Left colon (tissue), 2 donors: Measurements from ENCODE around the gene SAP30BP. TPM values are rescaled to one million over a fixed set of nuclear protein-coding genes. Genes with fewer than 3 reads are reported as not detected.
"Not testable (repeated sequence)": the region's sequence is repeated elsewhere in the genome, so short reads cannot be mapped to it uniquely, and the experiment has no call there.

Experiments
- ATAC-seq: fragments of 200-7000 bp; cut with Tn5 transposase; one replicate; pipeline ENCODE4 v1.9.1; 2020; ENCODE audit warnings: mild to moderate bottlenecking, moderate library complexity
- DNase-seq, 2 donors: peaks; one replicate each; pipeline ENCODE4 v3.0.0-alpha.2; 2020
- intact Hi-C, 2 donors: fragments of 100-400 bp; cut with DNase I in 1 of 2; cut with micrococcal nuclease in 1 of 2; formaldehyde crosslinking; loops; one replicate each; pipeline versions ENCODE4 v1.11.2 to v1.14.0; 2022; cut with DNase I, micrococcal nuclease
- total RNA-seq, 2 donors: library from RNA; stranded (reverse); fragmentation: NEBNext Ultra II Directional; extraction: Animal tissue kit (Norgen Biotek cat#: 25700); gene quantifications; one replicate each; pipeline ENCODE4 v1.2.1, GENCODE V29; 2021
- donor health status: DM: no; HTN: no; CAD: no.
- donor health status: DM: yes; HTN: yes; CAD: no.

The SAP30BP gene
- total RNA-seq, 2 donors from 2014 or later, result 72.1 to 72.5 TPM

DNA sequence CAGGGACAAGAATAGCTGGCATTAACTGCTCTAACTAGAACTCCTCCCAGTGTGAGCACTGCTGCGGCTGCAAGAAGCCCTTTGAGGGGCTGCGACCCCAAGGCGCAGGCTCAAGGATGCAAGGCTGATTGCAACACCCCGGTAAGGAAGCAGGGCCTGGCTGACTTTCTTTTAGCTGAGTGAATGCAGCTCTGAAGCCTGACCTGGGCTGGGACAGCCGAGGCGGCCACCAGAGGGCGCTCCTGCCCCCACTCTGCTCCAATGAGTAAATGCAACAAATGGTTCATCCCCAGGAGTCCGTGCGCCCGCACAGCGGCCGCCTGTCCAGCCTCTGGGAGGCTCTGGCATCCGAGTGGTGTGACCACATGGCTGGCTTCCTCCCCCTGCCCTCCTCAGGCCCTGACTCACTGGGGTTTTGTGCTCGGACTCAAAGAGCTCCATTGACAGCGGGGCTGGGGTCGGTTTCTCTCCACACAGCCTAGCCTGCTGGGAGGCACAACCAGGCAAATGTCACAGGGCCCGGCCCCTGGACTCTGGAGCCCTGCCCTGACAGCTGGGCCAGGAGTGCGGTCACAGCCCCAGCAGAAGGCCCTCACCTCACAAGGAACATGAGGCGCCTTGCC, 34.2 kb upstream of the SAP30BP start, which contains the start of gene SMIM5:
TSS of gene SMIM5 (plus strand) at position 572 of the 623 bp plus-strand sequence. CDS start 6,768 bp downstream, outside the sequence.
- intact Hi-C loops, result no loop called here
- peak; percentile 84 to 91 for DNase-seq

DNA sequence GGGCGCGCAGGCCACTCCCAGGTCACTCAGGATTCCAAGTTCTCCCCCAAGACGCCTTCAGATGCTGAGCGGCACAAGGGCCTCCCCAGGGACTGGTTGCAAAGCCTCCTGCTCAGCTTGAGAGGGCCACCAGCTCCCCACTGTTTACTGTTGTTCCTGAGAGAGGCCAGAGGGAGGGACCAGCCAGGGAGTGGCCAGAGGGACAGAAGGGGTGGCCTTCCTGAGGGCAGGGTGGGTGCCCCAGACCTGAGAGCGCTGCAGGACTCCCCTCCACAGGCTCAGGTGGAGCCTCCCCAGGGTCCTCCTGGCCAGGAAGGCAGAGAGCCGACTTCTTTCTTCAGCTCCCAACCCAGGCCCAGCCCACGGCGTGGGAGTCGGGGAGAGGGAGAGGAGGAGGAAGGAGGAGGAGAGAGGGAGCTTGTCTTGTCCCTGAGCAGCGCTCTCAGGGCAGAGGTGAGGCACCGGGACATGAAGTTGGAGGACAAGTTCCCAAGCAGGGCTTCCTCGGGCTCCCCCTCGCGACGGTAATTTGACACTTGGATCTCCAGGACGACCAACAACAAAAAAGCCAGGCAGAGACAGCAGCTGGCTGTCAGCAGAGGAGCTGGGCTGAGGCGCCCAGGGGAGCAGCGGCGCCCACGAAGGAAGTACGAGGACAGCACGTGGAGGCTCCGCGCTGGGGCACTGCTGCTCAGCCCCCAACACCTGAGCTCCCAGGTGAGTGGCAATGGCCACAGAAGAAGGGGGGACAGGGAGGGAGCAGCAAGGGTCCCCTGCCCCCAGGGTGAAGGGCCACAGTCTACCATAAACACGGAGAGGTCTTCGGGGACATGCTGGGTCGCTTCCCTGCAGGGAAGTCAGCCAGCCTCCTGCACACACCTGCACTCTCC, 33.4 kb upstream of the SAP30BP start:
- ATAC-seq (peak; percentile 60), DNase-seq (peak; percentile 89 to 94)
- intact Hi-C loops, result loop anchor here in 1 of 2 donors (2.0 kb wide), 1 partner anchor 113 kb away; no protein-coding TSS in a partner anchor

More for the DNA sequence above, 34.2 kb upstream of the SAP30BP start, which contains the start of gene SMIM5:
- ATAC-seq, result peak; percentile 59

DNA sequence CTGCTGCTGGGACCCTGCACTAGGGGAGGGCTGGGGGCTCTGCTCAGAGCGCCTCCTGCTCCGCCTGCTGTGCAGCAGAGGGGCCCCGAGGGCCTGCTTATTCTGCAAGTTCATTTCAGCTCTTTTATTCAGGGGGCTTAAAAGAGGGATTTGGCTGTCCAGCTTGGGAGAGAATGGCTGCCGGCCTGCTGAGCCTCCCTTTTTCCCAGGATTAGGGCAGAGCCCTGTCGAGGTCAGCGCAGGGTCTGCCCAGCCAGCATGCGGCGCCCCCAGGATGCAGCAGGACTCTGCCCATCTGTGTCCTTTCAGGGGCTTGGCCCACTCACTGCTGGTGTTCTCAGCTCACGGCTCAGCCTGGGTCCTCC, 32.8 kb upstream of the SAP30BP start:
- intact Hi-C loops, result loop anchor here in 1 of 2 donors (2.0 kb wide), 1 partner anchor 112 kb away; no protein-coding TSS in a partner anchor
- DNase-seq (no peak), ATAC-seq (no peak)

DNA sequence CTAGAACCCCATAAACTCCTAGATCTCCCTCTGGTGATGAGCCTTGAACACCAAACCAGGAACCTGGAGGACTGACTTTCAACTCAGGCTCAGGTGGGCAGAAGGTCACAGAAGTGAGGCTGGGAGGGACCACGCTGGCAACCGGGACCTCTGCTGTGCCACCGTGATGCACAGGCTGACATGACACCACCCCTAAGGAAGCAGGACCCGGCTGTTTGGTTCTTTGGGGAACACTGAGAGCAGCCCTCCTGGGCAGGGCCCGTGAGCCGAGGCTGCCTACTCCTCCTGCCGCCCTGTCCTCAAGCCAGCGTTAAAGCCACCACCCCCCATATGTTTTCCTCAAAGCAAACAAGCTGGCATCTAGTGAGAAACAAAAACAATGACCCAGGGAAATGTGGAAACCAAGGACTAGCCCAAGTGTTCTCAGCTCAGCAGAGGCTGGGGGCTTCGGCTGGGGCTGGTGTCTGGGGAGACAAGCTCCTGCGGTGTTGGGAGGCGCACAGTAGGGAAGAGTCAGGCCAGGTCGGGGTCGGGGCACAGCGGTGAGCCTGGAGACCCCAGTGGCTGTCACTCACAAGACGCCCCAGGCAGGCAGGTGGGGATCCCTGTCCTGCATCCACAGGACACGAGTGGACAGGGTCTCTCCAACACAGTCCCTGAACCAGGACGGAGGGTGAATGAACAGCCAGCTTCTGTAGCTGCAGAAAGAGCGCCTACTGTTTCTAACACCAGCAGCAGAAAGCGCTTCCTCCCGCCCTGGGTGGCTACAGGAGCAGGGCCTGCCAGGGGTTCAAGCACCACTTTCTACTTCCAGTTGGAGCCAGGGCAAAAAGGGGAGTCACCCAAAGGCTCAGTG, 32.2 kb upstream of the SAP30BP start:
- intact Hi-C loops, result loop anchor here in 1 of 2 donors (2.0 kb wide), 1 partner anchor 112 kb away; no protein-coding TSS in a partner anchor

DNA sequence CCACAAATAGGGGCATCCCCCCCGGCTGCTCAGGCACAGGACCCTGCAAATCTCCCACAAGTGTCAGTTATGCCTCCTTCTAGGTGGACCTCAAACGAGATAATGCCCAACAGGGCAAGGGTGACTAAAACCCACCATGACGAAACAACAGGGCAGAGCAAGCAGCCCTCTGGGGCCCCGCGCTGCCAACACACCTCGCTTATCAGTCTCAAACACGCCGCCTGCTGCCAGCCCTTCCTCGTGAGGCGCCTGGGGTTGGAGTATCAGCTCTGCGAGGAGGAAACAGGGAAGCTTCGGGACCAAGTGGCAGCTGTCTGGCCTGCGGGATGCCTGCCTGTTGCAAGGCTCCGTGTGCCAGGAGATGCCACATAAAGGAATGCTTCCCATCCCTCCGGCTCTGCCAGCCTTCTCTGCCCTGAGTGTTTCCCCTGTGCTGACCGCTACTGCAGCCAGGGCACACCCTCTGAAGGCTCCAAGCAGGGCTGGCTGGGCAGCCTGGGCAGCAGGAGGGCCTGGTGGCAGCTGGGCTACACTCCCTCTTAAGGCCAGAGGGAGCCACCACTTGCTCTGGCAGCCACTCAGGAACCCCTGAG, 31.4 kb upstream of the SAP30BP start:
- ATAC-seq, result peak; percentile 51
- intact Hi-C loops, result loop anchor here in 1 of 2 donors (2.0 kb wide), 1 partner anchor 111 kb away; no protein-coding TSS in a partner anchor
- peak; percentile 69 to 75 for DNase-seq

More for the DNA sequence above, 32.2 kb upstream of the SAP30BP start:
- ATAC-seq, result no peak
- DNase-seq, result no peak

DNA sequence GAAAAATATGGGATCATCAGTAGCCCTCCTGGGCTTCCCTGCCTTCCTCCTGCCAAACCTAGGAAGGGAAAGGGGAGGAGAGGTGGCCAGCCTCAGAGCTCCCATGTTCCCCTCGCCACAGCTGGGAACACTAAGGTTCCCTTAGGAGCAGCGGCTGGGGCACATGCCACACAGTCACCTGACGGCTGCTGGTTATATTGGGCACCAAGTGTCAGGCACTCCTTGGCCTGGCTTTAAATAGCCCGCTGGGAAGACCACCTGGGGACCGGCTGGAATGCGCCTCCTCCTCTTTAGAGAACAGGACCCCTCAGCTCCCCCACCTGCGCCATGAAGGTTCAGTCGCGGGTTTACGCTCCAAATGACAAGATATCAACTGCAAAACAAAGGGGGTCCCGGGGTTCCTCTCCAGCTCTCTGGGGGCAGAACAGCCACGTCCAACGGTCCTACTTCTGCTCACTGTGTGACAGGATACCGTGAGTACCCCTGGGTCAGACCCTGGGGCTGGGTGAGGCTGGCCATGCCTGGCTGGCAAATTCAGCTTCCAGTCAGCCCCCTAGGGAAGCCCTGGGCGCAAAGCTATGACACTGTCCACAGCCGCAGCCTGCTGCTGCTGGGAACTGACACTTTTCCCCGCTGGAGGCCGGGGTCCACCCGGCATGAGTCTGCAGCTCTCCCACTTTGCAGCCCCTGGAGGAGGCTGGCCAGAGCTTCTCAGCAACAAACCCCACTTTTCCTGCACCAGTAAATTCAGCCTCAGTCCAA, 30.6 kb upstream of the SAP30BP start:
- no peak for ATAC-seq
- DNase-seq, result peak in 1 of 2 donors; percentile 25
- intact Hi-C loops, result no loop called here

DNA sequence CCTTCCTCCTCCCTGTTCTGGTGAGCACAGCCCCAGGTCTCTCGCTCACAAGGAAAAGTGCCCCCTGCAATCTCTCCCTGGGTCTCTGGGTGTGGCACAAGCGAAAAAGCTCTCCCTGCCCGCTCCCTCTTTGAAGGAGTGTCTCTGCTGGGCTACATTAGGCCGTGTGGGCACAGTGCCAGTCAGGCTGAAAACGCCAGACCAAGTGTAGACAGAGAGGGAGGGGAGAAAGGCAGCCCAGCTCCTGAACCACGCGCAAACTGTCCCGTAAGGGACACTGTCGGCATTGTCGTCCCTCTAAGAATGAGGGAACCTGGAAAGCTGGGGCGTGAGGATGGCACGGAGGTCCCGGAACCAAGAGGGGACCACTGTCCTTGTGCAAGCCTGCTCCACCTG, 30.0 kb upstream of the SAP30BP start:
- ATAC-seq, result peak; percentile 20
- peak; percentile 53 to 77 for DNase-seq

DNA sequence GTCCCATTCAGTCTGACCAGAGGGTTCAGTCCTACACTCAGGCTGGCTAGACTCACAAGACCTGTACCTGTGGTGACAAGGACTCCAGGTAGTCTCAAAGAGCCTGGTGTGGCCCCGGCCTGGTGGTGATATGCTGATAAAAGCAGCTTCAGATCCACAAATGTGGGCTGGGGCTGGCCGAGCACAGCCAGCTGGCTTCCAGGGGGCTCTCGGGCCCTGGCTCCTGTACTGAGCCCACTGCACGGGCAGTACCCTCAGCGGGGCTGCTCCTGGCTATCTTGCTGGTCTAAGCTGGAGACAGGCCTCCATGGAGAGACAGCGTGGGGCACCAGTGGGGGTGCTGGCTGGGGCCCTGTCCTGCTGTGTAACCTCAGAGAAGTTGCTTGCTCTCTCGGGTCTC, 29.6 kb upstream of the SAP30BP start:
- no peak for ATAC-seq
- intact Hi-C loops, result no loop called here
- DNase-seq, result peak in 1 of 2 donors; percentile 11

More for the DNA sequence above, 30.0 kb upstream of the SAP30BP start:
- intact Hi-C loops, result no loop called here

DNA sequence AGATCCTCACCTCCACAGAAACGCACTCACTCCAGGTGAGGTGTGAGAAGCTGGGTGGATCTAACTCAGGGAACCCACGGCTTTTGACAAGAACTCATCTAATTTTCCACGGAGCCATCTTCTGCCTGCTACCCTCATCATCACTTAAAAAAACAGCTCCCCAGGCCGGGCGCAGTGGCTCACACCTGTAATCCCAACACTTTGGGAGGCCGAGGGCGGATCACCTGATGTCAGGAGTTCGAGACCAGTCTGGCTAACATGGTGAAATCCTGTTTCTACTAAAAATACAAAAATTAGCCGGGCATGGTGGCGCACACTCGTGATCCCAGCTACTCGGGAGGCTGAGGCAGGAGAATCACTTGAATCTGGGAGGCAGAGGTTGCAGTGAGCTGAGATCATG, 29.1 kb upstream of the SAP30BP start:
- intact Hi-C loops, DNase-seq, ATAC-seq: not testable (repeated sequence)

DNA sequence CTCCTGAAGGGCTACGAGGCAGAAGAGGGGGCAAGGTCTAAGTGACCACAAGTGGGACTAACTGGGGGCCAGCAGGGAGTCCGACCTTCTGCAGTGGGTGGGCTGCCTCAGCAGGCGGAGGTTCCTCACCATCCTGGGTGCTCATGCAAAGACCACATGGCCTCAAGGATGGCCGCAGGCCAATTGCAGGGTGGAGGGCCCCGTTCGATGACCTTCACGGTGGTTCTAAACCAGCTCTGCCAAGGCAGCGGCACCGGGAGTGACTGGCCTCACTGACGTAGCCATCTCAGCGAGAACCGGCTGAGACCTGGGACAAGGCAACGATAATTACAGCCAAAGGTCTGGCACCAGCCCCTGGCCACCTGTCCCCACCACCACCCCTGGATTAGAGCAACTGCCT, 28.2 kb upstream of the SAP30BP start:
- intact Hi-C loops, result no loop called here
- peak in 1 of 2 donors; percentile 25 for DNase-seq
- no peak for ATAC-seq

DNA sequence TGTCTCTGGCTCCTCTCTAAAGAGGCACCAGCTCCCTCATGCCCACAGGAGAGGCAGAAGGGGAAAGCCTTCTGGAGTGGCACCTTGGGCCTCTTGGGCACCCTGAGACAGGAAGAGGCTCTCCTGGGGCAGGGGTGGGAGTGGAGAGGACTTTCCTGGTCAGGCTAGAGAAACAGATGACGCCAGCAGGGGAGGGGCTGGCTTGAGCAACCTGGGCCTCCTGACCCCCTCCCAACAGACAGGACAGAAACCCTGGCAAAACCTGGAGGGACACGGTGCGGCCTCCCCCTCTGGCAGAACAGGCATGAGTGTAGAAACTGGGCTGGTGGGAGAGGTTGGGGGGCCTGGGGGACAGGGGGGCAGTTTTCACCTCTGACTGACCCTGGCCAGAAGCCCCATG, 27.8 kb upstream of the SAP30BP start:
- ATAC-seq, result no peak
- DNase-seq, result no peak

DNA sequence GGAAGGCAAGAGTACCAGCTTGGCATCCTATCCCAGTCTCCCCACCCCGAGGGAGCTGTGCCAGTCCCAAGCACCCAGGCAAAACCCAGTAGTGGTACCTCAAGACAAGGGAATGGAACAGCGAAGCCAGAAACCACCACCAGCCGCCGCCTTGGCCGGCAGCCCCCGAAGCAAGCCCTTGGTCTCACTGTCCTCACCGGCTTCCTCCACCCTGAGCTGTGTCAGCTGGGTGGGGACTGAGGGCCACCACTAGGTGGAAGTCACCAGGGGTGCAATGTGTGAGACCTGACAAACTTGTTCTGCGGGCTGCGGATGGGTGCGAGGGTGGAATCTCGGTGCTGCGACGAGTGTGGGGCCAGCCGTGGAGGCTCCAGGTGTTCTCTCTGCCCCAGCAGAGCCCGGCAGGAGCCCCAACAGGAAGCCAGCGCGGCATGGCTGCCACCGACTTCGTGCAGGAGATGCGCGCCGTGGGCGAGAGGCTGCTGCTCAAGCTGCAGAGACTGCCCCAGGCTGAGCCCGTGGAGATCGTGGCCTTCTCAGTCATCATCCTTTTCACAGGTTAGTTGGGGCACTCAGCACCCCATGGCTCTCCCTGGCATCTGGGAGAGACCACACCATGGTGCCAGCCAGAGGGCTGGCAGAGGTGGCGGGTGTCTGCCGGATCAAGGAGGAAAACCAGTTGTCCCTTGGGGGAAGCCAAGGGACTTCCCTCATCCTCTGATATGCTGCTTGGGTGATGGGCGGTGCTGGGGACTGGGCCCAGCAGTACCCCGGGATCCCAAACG, 27.2 kb upstream of the SAP30BP start:
- DNase-seq, result peak; percentile 76
- intact Hi-C loops, result no loop called here
- ATAC-seq, result peak; percentile 55

More for the DNA sequence above, 27.8 kb upstream of the SAP30BP start:
- intact Hi-C loops, result no loop called here

DNA sequence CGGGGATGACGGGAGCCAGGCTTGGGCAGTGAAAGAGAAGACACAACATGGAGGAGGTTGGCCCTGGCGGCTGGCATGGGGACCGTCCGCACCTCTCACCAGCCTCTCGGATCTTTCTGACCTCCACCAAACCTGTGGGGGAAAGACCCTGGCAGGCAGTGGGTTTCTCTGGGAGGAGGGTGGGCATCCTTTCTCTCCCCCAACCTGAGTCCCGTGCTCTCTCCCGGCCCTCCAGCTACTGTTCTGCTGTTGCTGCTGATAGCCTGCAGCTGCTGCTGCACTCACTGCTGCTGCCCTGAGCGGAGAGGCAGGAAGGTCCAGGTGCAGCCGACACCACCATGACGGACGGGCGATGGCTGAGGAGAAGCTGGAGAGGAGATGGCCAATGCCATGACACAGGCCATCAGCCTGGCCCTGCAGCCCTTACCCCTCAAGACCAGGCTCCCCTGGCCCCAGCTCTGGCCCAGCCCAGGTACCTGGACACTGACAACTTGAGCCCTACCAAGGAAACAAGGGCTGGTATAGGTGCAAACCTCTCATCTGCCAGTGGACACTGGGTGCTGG, 26.5 kb upstream of the SAP30BP start:
- DNase-seq (peak in 1 of 2 donors; percentile 7), ATAC-seq (no peak)
- intact Hi-C loops, result no loop called here

DNA sequence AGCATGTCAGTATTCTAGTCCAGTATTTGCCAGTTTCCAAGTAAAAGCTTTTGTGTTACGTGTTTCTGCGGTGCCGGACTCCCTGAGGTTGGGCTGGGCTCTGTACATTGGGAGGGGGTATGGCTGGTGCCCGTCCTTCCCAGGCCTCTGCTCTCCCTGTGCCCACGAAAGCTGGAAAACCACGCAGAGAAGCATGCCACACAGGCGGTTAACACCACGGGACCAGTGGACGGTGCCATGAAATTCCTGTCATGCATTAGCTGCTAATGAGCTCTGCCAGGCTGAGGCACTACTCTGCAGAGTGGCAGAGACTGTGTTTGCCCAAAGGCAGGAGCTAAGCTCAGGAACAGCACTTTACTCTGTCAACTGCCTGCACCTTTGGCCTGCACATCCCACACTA, 25.8 kb upstream of the SAP30BP start:
- DNase-seq (peak in 1 of 2 donors; percentile 25), ATAC-seq (no peak)
- intact Hi-C loops, result no loop called here

DNA sequence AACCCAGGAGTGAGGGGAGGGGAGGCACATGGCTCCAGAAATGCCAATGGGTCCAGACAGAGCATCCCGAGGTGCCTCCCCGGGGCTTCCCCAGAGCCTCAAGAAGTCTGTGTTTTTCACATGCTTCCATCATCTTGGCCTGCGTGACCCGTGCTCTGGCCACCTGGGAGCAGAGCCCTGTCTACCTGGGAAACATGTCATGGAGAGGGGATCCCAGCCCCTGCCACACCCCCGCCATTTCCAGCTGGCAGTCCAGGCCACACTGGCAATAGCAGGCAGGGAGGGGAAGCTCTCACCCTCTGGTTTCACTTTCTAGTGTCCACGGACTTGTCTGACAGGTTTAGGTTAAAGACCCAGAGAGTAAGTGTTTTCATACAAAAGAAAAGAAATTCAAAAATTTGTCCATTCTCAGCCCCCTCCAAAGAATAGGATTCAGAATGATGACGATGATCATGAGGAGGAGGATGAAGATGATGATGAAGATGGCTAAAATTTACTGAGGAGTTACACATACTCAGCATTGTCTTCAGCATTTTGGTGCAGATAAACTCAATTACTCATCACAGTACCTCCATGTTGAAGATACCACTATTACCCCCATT, 24.9 kb upstream of the SAP30BP start:
- ATAC-seq (peak; percentile 41), DNase-seq (peak; percentile 66 to 72)
- intact Hi-C loops, result no loop called here
